Choroid plexus epithelial cell (primary cell): ENCODE data around the gene ALK.

ENCODE experiments used
- DNase-seq: peaks from one replicate; pipeline ENCODE4 v3.0.0-alpha.2; 2010; ENCODE audit warnings: low read depth
- H3K4me3 ChIP-seq: 2 replicates; pipeline ENCODE4 v1.5.1; 2011; ENCODE audit warnings: low read depth, mild to moderate bottlenecking, control low read depth, low read length, moderate library complexity
- TF ChIP-seq, protein P1 (sequence below): conservative IDR thresholded peaks from 2 replicates; pipeline ENCODE4 v1.5.1; 2011; ENCODE audit warnings: low read depth, mild to moderate bottlenecking, control low read depth, inconsistent platforms, low read length, moderate library complexity

Gene ALK

DNA sequence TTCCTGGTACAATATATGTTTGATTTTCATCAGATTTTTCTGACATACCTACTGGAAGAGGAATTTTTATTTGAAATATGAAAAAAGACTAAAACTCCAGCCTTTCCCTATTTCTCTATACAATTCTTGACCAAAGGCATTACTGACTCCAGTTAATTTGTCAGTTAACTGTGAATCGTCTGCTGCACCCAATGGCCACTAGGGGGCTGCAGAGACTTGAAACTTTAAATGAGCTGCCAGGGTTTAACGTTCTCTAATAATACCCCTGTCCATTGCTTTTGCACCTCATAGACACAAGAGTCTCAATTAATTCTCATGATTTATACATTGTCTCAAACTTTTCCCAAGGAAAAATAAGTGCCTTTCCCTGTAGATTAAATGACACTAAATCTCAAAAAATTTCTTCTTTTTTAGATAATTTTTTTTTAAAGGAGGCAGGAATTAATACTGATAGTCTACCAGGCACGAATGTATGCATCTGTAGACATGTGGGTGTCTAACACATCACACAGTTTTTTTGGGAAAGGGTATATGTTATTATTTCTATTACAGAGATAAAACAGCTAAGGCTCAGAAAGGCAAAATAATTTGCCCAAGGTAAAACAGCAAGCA lies 1.8 kb upstream of the ALK start:
- TF ChIP-seq, protein P1, sequence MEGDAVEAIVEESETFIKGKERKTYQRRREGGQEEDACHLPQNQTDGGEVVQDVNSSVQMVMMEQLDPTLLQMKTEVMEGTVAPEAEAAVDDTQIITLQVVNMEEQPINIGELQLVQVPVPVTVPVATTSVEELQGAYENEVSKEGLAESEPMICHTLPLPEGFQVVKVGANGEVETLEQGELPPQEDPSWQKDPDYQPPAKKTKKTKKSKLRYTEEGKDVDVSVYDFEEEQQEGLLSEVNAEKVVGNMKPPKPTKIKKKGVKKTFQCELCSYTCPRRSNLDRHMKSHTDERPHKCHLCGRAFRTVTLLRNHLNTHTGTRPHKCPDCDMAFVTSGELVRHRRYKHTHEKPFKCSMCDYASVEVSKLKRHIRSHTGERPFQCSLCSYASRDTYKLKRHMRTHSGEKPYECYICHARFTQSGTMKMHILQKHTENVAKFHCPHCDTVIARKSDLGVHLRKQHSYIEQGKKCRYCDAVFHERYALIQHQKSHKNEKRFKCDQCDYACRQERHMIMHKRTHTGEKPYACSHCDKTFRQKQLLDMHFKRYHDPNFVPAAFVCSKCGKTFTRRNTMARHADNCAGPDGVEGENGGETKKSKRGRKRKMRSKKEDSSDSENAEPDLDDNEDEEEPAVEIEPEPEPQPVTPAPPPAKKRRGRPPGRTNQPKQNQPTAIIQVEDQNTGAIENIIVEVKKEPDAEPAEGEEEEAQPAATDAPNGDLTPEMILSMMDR: peak; percentile 98
- DNase-seq: peak; percentile 79
- H3K4me3 ChIP-seq: no peak overlapping the region

DNA sequence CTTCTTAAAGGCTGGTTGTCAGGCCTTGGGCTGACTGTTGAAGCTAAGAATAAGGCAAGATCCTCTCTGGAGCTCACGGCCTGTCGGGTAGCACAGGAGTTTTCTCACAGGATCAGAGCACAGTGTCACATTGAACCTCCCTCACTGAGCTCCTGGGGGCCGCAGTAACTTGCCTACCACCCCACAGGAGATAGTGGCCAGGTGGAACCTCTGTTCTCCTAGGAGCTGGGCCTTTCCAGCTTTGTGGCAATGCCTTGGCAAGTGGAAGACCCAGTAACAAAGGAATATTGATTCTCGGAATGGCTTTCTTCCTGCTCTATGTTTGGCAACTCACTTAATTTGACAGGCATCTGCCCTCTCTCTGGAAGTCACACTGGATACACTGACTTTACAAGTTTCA lies 1.2 kb upstream of the ALK start:
- no peak overlapping the region for H3K4me3 ChIP-seq
- DNase-seq: no peak
- TF ChIP-seq, protein P1: no peak

DNA sequence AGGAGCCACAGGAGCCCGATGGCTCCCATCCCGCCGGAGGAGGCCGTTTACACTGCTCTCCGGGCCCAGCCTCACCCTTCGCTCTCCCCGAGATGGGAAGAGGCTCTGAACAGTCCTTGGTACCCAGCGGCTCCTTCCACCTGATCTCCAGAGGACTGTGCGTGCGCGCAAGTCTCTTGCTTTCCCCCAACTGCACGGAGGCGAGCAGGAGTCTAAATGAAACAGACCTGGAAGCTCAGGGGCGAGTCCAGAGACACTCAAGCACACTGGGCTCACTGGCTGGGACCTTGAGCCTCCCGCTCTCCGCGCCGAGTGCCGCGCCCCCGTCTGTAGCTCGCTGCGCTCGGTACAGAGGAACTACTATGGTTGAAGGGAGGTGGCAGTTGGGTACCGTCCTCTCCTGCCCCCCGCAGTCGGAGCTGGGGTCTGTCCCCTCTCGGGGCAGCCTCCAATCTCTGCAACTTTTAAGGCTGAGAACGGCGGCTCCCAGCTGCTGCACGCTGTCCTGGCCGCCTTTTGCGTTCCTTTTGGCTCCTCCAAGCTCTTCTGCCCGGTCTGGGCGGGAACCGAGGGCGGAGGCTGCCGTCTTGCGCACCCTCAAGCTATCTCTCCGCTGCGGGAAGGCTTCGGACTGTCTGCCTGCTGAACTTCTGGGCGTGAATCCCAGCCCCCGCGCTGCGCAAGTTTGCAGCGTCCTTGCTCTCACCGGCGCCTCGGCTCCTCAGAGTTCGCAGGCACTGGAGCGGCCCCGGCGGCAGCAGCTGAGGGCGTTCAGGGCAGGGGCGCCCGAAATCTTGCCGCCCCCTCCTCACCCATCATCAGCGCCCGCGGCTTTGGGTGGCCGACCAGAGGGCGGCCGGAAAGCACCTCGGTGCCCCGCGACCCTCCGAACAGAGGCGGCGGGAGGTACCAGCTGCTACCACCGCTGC lies 491 bp downstream of the ALK start:
- TF ChIP-seq, protein P1: no peak
- DNase-seq: peak; percentile 37
- peak overlapping the region; percentile 39 for H3K4me3 ChIP-seq

DNA sequence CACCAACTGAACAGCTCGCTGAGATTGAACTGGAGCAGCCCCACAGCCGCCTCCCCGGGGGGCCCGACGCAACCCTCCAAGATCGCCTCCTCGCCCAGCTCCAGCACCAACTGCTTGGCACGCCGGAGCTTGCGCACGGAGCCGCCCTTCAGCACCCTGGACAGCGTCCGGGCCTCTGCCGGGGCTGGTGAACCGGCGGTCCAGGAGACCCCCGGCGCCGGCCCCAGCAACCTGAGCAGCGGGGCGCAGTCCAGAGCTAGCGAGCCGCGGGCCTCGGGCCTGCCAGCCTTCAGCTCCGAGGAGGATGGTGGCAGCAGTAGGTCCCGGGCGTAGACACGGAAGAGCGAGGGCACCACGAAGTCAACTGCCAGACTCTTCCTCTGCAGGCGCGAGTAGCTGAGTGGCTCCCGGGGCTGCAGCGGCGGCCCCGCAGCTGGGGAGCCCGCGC lies 1.2 kb downstream of the ALK start:
- no peak overlapping the region for H3K4me3 ChIP-seq
- TF ChIP-seq, protein P1: no peak

DNA sequence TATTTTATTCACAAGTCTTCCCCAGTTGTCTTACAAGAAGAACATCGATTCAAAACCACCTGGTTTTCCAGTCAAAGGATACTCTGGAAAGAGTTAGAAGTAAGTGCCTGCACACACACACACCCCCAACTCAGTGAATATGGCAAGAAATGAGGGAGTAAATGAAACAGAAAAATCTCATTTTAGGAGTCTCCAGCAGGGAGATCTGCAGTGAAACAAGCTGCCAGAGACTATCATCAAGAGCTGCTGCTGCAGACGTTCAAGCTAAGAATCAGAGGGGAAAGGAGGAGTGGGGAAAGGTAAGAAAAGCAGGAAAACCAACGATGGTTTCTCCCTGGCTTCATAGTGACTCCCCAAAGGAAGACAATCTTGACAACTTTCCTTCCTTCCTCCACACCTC lies 2.4 kb downstream of the ALK start:
- H3K4me3 ChIP-seq: no peak overlapping the region
- DNase-seq: no peak
- TF ChIP-seq, protein P1: no peak

More for the DNA sequence above, 1.2 kb downstream of the ALK start:
- DNase-seq: peak; percentile 43

DNA sequence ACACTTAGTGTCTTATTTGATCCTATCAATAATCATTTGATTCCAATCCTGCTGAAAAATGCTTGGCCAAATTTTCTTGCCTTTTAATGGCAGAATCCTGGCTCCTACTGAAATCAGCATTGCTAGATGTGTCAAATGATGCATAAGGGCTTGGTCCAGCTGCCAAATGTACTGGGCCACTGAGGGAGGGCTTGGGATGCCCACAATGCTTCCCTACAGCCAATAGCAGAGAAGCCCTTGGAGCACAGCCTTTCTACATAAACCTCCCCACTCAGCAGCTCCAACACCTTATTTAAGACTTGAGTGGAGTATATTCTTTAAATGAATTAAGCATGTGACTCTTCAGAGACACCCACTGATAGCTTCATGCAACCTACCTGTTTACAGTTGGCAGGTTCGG lies 3.6 kb downstream of the ALK start:
- TF ChIP-seq, protein P1: no peak
- no peak overlapping the region for H3K4me3 ChIP-seq
- DNase-seq: no peak
